ENCODE results near the gene FBXO45. TPM values are rescaled to one million over a fixed set of nuclear protein-coding genes. Genes with fewer than 3 reads are reported as not detected.

Gene FBXO45
- total and polyA plus RNA-seq, 2 donors (not counting 1 experiment from before 2014, with no cell fraction given), result 0.98 to 4.7 TPM

DNA sequence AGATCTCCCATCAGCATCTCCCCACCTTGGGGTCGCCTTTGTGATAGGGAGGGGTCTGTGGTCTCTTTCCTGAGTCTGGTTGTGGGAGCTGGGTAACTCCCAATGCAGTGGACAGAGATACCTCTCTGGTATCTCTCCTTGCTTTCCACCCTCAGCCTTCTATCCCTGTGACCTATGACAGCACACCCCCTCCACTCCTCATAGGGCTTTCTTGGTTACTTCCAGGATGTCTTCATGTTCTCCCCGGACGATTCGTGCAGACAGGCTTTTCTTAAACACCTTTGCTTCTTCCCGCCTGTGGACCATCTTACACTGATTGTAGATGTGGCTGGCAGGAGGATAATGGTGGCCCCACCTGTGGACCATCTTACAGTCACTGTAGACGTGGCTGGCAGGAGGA is 56.9 kb downstream of the FBXO45 start:
- Mint-ChIP-seq H3K27ac (peak overlapping the region; percentile 21), H3K9me3 (ENCODE audit: insufficient read depth) (no peaks in the 10 kb centered on the region), H3K4me1 (peaks cover 24% of the 10 kb centered on the region), H3K27me3 (no peaks in the 10 kb centered on the region), H3K4me3 (peak overlapping the region; percentile 30)
- intact Hi-C loops (cut with micrococcal nuclease), result loop anchor here (2.0 kb wide), 1 partner anchor 17 kb away; no protein-coding TSS in a partner anchor
- Histone ChIP-seq H3K9me3 (ENCODE audit: control extremely low read depth in 1 of 3, control insufficient read depth in 2 of 3, insufficient read depth in 1 of 3, low read length in 2 of 3) (peaks cover 0 to 7% (median 0%) of the 10 kb centered on the region in 3 donors), H3K27me3 (replicated peaks in 1 of 4; ENCODE audit: control extremely low read depth in 1 of 4, control insufficient read depth in 3 of 4, insufficient read depth in 4 of 4, low read length in 3 of 4) (no peaks in the 10 kb centered on the region), H3K27ac (ENCODE audit: low read length in 2 of 2) (no peak overlapping the region), H3K4me1 (ENCODE audit: control insufficient read depth in 2 of 2, insufficient read depth in 2 of 2, low read length in 2 of 2) (peaks cover 11 to 28% of the 10 kb centered on the region in 2 donors), H3K9ac (ENCODE audit: low read length) (no peak overlapping the region), H3K4me3 (ENCODE audit: control extremely low read depth in 1 of 5, extremely low read depth in 1 of 5, insufficient read depth in 1 of 5, low read depth in 2 of 5, low read length in 4 of 5) (no peak overlapping the region), H3K4me2 (replicated peaks; ENCODE audit: low read depth, low read length, poor library complexity, severe bottlenecking) (peak overlapping the region; percentile 64), H4K20me1 (ENCODE audit: control insufficient read depth, insufficient read depth, low read length, poor library complexity, severe bottlenecking) (no peaks in the 10 kb centered on the region), H3K79me2 (ENCODE audit: control insufficient read depth, insufficient read depth, low read length) (no peaks in the 10 kb centered on the region), H2AFZ (ENCODE audit: insufficient read depth, low read depth, low read length, poor library complexity, severe bottlenecking) (no peak overlapping the region), H3K36me3 (replicated peaks in 1 of 2; ENCODE audit: control extremely low read depth in 1 of 2, control insufficient read depth in 1 of 2, extremely low read depth in 1 of 2, insufficient read depth in 2 of 2, low read length in 1 of 2) (no peaks in the 10 kb centered on the region)
- 93% methylated on average over 2 of the region's 6 CpGs for WGBS (ENCODE audit: insufficient coverage)
- ChIA-PET CTCF (interaction anchor here (0.8 to 1.0 kb wide), 2 partner anchors 16 to 68 kb away, joined by 3 read pairs; no protein-coding TSS in a partner anchor), POLR2A (no interaction called here)
- TF ChIP-seq EZH2 (IDR thresholded peaks at IDR 0.05; ENCODE audit: borderline replicate concordance, insufficient read depth, low read depth, low read length, poor library complexity, severe bottlenecking), result no peak
- TF ChIP-seq, protein P1, sequence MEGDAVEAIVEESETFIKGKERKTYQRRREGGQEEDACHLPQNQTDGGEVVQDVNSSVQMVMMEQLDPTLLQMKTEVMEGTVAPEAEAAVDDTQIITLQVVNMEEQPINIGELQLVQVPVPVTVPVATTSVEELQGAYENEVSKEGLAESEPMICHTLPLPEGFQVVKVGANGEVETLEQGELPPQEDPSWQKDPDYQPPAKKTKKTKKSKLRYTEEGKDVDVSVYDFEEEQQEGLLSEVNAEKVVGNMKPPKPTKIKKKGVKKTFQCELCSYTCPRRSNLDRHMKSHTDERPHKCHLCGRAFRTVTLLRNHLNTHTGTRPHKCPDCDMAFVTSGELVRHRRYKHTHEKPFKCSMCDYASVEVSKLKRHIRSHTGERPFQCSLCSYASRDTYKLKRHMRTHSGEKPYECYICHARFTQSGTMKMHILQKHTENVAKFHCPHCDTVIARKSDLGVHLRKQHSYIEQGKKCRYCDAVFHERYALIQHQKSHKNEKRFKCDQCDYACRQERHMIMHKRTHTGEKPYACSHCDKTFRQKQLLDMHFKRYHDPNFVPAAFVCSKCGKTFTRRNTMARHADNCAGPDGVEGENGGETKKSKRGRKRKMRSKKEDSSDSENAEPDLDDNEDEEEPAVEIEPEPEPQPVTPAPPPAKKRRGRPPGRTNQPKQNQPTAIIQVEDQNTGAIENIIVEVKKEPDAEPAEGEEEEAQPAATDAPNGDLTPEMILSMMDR (IDR thresholded peaks at IDR 0.05), result no peak
- ATAC-seq (ENCODE audit: low read depth), result no peak
- no peak for DNase-seq

DNA sequence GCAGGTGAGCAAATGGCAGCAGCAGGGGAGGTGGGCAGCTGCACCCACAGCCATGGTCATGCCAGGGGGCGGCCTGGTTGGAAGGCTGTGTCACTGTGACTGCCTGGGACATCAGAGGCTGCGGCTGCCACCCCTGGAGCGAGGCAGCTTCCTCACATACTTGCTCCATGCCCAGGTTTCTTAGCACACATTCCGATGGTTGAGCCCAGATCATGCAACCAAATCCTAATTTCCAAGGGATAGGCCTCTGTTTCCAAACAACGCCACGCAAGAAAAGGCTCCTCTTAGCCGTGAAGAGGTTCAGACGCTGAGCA is 59.4 kb downstream of the FBXO45 start:
- Histone ChIP-seq H3K9ac (ENCODE audit: low read length) (no peak overlapping the region), H3K4me2 (replicated peaks; ENCODE audit: low read depth, low read length, poor library complexity, severe bottlenecking) (no peak overlapping the region), H3K9me3 (ENCODE audit: control extremely low read depth in 1 of 3, control insufficient read depth in 2 of 3, insufficient read depth in 1 of 3, low read length in 2 of 3) (peaks cover 0 to 7% (median 0%) of the 10 kb centered on the region in 3 donors), H3K4me3 (ENCODE audit: control extremely low read depth in 1 of 5, extremely low read depth in 1 of 5, insufficient read depth in 1 of 5, low read depth in 2 of 5, low read length in 4 of 5) (no peak overlapping the region), H3K36me3 (replicated peaks in 1 of 2; ENCODE audit: control extremely low read depth in 1 of 2, control insufficient read depth in 1 of 2, extremely low read depth in 1 of 2, insufficient read depth in 2 of 2, low read length in 1 of 2) (no peaks in the 10 kb centered on the region), H3K79me2 (ENCODE audit: control insufficient read depth, insufficient read depth, low read length) (no peaks in the 10 kb centered on the region), H2AFZ (ENCODE audit: insufficient read depth, low read depth, low read length, poor library complexity, severe bottlenecking) (no peak overlapping the region), H3K4me1 (ENCODE audit: control insufficient read depth in 2 of 2, insufficient read depth in 2 of 2, low read length in 2 of 2) (peaks cover 19 to 40% of the 10 kb centered on the region in 2 donors), H3K27ac (ENCODE audit: low read length in 2 of 2) (no peak overlapping the region), H4K20me1 (ENCODE audit: control insufficient read depth, insufficient read depth, low read length, poor library complexity, severe bottlenecking) (no peaks in the 10 kb centered on the region), H3K27me3 (replicated peaks in 1 of 4; ENCODE audit: control extremely low read depth in 1 of 4, control insufficient read depth in 3 of 4, insufficient read depth in 4 of 4, low read length in 3 of 4) (no peaks in the 10 kb centered on the region)
- intact Hi-C loops (cut with micrococcal nuclease), result no loop called here
- ChIA-PET CTCF (interaction anchor here (3.0 kb wide), 1 partner anchor 19 kb away, joined by 21 read pairs; no protein-coding TSS in a partner anchor), POLR2A (no interaction called here)
- TF ChIP-seq EZH2 (IDR thresholded peaks at IDR 0.05; ENCODE audit: borderline replicate concordance, insufficient read depth, low read depth, low read length, poor library complexity, severe bottlenecking), result no peak
- TF ChIP-seq, protein P1 (IDR thresholded peaks at IDR 0.05), result no peak
- ATAC-seq (ENCODE audit: low read depth), result no peak
- WGBS (ENCODE audit: insufficient coverage), result 98% methylated on average over 8 of the region's 8 CpGs
- H3K27ac Mint-ChIP-seq, result no peak overlapping the region
- H3K4me3 Mint-ChIP-seq, result no peak overlapping the region
- no peaks in the 10 kb centered on the region for H3K27me3 Mint-ChIP-seq
- no peak for DNase-seq
- no peaks in the 10 kb centered on the region for H3K9me3 Mint-ChIP-seq (ENCODE audit: insufficient read depth)
- peaks cover 41% of the 10 kb centered on the region for H3K4me1 Mint-ChIP-seq
